ENCODE data around the gene DENND4C. TPM values are rescaled to one million over a fixed set of nuclear protein-coding genes. Genes with fewer than 3 reads are reported as not detected.

Gene DENND4C
- total RNA-seq, 1 donor from 2014 or later = 41.5 TPM

GRCh38 chr9:19209188-19209587 is 21.3 kb upstream of the DENND4C start:
- Histone ChIP-seq H3K9me3 (no peaks in the 10 kb centered on the region), H3K36me3 (no peaks in the 10 kb centered on the region), H3K27ac (no peak overlapping the region), H3K27me3 (no peaks in the 10 kb centered on the region), H3K4me1 (no peaks in the 10 kb centered on the region), H3K4me3 (no peak overlapping the region)
- intact Hi-C loops (cut with DNase I) = no loop called here
- DNase-seq (ENCODE audit: low spot score in 2 of 2) = no peak
- TF ChIP-seq CTCF (IDR thresholded peaks at IDR 0.05) = no peak

GRCh38 chr9:19213823-19214222 is 16.7 kb upstream of the DENND4C start:
- intact Hi-C loops (cut with DNase I) = no loop called here
- Histone ChIP-seq H3K36me3 (no peaks in the 10 kb centered on the region), H3K4me3 (no peak overlapping the region), H3K27ac (no peak overlapping the region), H3K4me1 (no peaks in the 10 kb centered on the region), H3K9me3 (no peaks in the 10 kb centered on the region), H3K27me3 (no peaks in the 10 kb centered on the region)
- no peak for DNase-seq (ENCODE audit: low spot score in 2 of 2)
- no peak for TF ChIP-seq CTCF (IDR thresholded peaks at IDR 0.05)

GRCh38 chr9:19216466-19216865 is 14.0 kb upstream of the DENND4C start:
- H3K4me3 ChIP-seq = no peak overlapping the region
- H3K4me1 ChIP-seq = no peaks in the 10 kb centered on the region
- H3K9me3 ChIP-seq = no peaks in the 10 kb centered on the region
- H3K36me3 ChIP-seq = no peaks in the 10 kb centered on the region
- intact Hi-C loops (cut with DNase I) = no loop called here
- DNase-seq (ENCODE audit: low spot score in 2 of 2) = no peak
- TF ChIP-seq CTCF (IDR thresholded peaks at IDR 0.05) = no peak
- no peaks in the 10 kb centered on the region for H3K27me3 ChIP-seq
- H3K27ac ChIP-seq = no peak overlapping the region

- intact Hi-C loops (cut with DNase I) = no loop called here
- no peaks in the 10 kb centered on the region for H3K27me3 ChIP-seq
- no peak overlapping the region for H3K27ac ChIP-seq
- H3K4me1 ChIP-seq = no peaks in the 10 kb centered on the region
- no peak overlapping the region for H3K4me3 ChIP-seq
- DNase-seq (ENCODE audit: low spot score in 2 of 2) = no peak
- no peak for TF ChIP-seq CTCF (IDR thresholded peaks at IDR 0.05)
- H3K36me3 ChIP-seq = no peaks in the 10 kb centered on the region
- H3K9me3 ChIP-seq = no peaks in the 10 kb centered on the region
Measured at GRCh38 chr9:19221326-19221725, 9.2 kb upstream of the DENND4C start.

- no peaks in the 10 kb centered on the region for H3K27me3 ChIP-seq
- no peak for DNase-seq (ENCODE audit: low spot score in 2 of 2)
- H3K9me3 ChIP-seq = no peaks in the 10 kb centered on the region
- no peak for TF ChIP-seq CTCF (IDR thresholded peaks at IDR 0.05)
- no peaks in the 10 kb centered on the region for H3K4me1 ChIP-seq
- intact Hi-C loops (cut with DNase I) = no loop called here
- H3K36me3 ChIP-seq = no peaks in the 10 kb centered on the region
- H3K4me3 ChIP-seq = no peak overlapping the region
- H3K27ac ChIP-seq = no peak overlapping the region
Measured at GRCh38 chr9:19223724-19224123, 6.8 kb upstream of the DENND4C start.

- Histone ChIP-seq H3K4me3 (no peak overlapping the region), H3K27me3 (no peaks in the 10 kb centered on the region), H3K9me3 (no peaks in the 10 kb centered on the region), H3K27ac (no peak overlapping the region), H3K4me1 (no peaks in the 10 kb centered on the region), H3K36me3 (no peaks in the 10 kb centered on the region)
- DNase-seq (ENCODE audit: low spot score in 2 of 2) = no peak
- TF ChIP-seq CTCF (IDR thresholded peaks at IDR 0.05) = no peak
- intact Hi-C loops (cut with DNase I) = no loop called here
Measured at GRCh38 chr9:19224563-19224962, 5.9 kb upstream of the DENND4C start.

All from ascending aorta (tissue), 2 donors.